CD4-positive, CD25-positive, alpha-beta regulatory T cell (primary cell): Measurements from ENCODE around the gene ZNG1C. TPM values are rescaled to one million over a fixed set of nuclear protein-coding genes. Genes with fewer than 3 reads are reported as not detected.
"Not testable (repeated sequence)": the region's sequence is repeated elsewhere in the genome, so short reads cannot be mapped to it uniquely, and the experiment has no call there.

Experiments used
- ATAC-seq, 2 donors: fragments of 150-1000 bp; cut with Tn5 transposase; one replicate each; pipeline ENCODE4 v1.10.0; 2021; ENCODE audit warnings: low read depth in 2 of 2, moderate number of reproducible peaks in 2 of 2, moderate library complexity in 1 of 2
- DNase-seq, 3 donors: peaks; one replicate each; pipeline versions ENCODE4 v3.0.0 to v3.0.0-alpha.2; 2012 to 2022; ENCODE audit warnings: mixed read lengths in 1 of 3
- H3K27ac ChIP-seq: one replicate; pipeline ENCODE4 v1.7.0; 2013; ENCODE audit warnings: mild to moderate bottlenecking, low read length; ENCODE audit not compliant: insufficient read depth, poor library complexity, severe bottlenecking
- H3K27me3 ChIP-seq: one replicate; pipeline ENCODE4 v1.7.0; 2013; ENCODE audit warnings: low read length; ENCODE audit not compliant: control insufficient read depth, insufficient read depth
- H3K36me3 ChIP-seq: one replicate; pipeline ENCODE4 v1.7.0; 2013; ENCODE audit warnings: mild to moderate bottlenecking, low read length, moderate library complexity; ENCODE audit not compliant: control insufficient read depth, insufficient read depth
- H3K4me1 ChIP-seq: 2 replicates; pipeline ENCODE4 v1.7.0; 2013; ENCODE audit warnings: mild to moderate bottlenecking, low read length; ENCODE audit not compliant: insufficient read depth, control insufficient read depth, poor library complexity, severe bottlenecking
- H3K4me3 ChIP-seq: one replicate; pipeline ENCODE4 v1.7.0; 2013; ENCODE audit warnings: low read depth, mild to moderate bottlenecking, low read length, moderate library complexity
- H3K9me3 ChIP-seq, 2 experiments: 1 replicate in 1 of 2; 2 replicates in 1 of 2; pipeline ENCODE4 v1.7.0; 2013; ENCODE audit warnings: low read length in 2 of 2, mild to moderate bottlenecking in 1 of 2, moderate library complexity in 1 of 2; ENCODE audit not compliant: control insufficient read depth in 2 of 2
- H3K27ac Mint-ChIP-seq, 3 donors: one replicate each; pipeline ENCODE4 v1.8.0; 2020 to 2022; ENCODE audit warnings: mild to moderate bottlenecking in 3 of 3, mixed read lengths in 3 of 3, moderate library complexity in 2 of 3
- H3K27me3 Mint-ChIP-seq: one replicate; pipeline ENCODE4 v1.8.0; 2022; ENCODE audit warnings: mild to moderate bottlenecking, mixed read lengths
- H3K36me3 Mint-ChIP-seq: one replicate; pipeline ENCODE4 v1.8.0; 2020; ENCODE audit warnings: mixed read lengths
- H3K4me1 Mint-ChIP-seq, 4 donors: one replicate each; pipeline ENCODE4 v1.8.0; 2020 to 2022; ENCODE audit warnings: mixed read lengths in 4 of 4, mild to moderate bottlenecking in 1 of 4
- H3K4me3 Mint-ChIP-seq, 4 donors: one replicate each; pipeline ENCODE4 v1.8.0; 2020 to 2022; ENCODE audit warnings: mild to moderate bottlenecking in 4 of 4, mixed read lengths in 4 of 4, moderate library complexity in 3 of 4
- H3K9me3 Mint-ChIP-seq, 7 donors: one replicate each; pipeline ENCODE4 v1.8.0; 2020 to 2022; ENCODE audit warnings: mixed read lengths in 7 of 7, mild to moderate bottlenecking in 3 of 7, moderate library complexity in 2 of 7
- polyA plus RNA-seq, 4 donors: library from polyadenylated mRNA; unstranded; fragments of 300-500 nt; fragmentation: Illumina TruSeq; gene quantifications; one replicate each; pipeline ENCODE4 v1.2.3, GENCODE V29; 2021
- total RNA-seq: library from RNA; stranded (reverse); gene quantifications from one replicate; pipeline ENCODE4 v1.2.3, GENCODE V29; 2022

Gene ZNG1C
- 24.0 TPM for total RNA-seq
- polyA plus RNA-seq, result 10 to 100 TPM; 14.2 to 33.8 (median 16.4) TPM

DNA sequence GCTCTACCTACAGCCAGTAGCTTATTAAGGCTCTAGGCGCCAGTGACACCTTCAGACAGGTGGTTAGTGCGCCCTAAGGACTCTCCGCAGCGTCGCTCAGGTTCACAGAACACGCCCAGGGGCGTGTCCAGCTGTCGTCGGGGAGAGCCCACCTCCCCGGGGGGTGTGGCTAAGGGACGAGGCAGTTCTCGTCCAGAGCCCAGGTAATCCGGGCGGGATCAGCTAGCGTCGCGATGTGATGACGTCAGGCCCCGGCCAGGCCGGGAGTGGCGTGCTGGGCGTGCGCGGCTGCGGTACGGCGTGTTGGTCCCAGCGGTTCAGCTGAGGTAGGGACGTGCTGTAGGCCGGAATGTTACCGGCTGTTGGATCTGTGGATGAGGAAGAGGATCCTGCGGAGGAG, at the start of gene ZNG1C:
Gene ZNG1C, plus strand, starts transcription at position 301 of the 400 bp plus-strand sequence. Its CDS starts 49 bp downstream, at position 350.
- not testable (repeated sequence) for H3K9me3 Mint-ChIP-seq, H3K4me1 ChIP-seq, H3K9me3 ChIP-seq, H3K27me3 Mint-ChIP-seq, H3K36me3 Mint-ChIP-seq, H3K27ac ChIP-seq, H3K4me3 Mint-ChIP-seq, DNase-seq, H3K4me3 ChIP-seq, H3K36me3 ChIP-seq, H3K27me3 ChIP-seq, ATAC-seq, H3K4me1 Mint-ChIP-seq, H3K27ac Mint-ChIP-seq

DNA sequence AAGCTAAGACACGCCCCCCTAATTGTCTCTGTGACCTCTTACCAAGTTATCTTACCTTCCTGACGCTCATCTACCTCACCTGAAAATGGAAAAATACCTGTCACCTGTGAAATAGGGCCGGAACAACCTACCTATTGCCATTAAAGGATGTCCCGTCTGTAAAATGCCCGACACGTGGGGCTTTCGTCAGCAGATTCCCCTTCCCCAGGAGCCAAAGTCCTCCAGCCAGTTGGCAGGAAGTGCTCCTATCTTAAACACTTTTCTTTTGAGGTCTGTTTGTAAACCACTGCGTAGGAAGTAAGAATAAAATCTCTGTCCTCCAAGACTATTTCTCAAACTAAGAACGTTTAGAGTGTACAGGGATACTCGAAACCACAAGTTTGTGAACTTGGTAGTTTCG, 654 bp downstream of the ZNG1C start:
- not testable (repeated sequence) for H3K36me3 ChIP-seq, ATAC-seq, H3K4me3 Mint-ChIP-seq, H3K9me3 ChIP-seq, H3K4me1 Mint-ChIP-seq, H3K27ac Mint-ChIP-seq, H3K27me3 ChIP-seq, DNase-seq, H3K9me3 Mint-ChIP-seq, H3K27ac ChIP-seq, H3K27me3 Mint-ChIP-seq, H3K4me1 ChIP-seq, H3K4me3 ChIP-seq, H3K36me3 Mint-ChIP-seq

DNA sequence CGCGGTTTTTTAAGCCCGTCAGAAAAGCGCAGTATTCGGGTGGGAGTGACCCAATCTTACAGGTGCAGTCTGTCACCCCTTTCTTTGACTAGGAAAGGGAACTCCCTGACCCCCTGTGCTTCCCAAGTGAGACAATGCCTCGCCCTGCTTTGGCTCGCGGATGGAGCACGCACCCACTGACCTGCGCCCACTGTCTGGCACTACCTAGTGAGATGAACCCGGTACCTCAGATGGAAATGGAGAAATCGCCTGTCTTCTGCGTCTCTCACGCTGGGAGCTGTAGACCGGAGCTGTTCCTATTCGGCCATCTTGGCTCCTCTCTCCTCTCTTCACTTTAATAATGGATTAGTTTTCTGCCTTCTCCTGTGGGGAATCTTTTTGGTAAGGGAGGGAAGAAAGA, 39.3 kb downstream of the ZNG1C start:
- not testable (repeated sequence) for H3K27ac ChIP-seq, H3K4me3 Mint-ChIP-seq, DNase-seq, H3K4me1 ChIP-seq, H3K36me3 ChIP-seq, H3K4me3 ChIP-seq, H3K9me3 ChIP-seq, H3K27me3 Mint-ChIP-seq, H3K9me3 Mint-ChIP-seq, H3K27me3 ChIP-seq, H3K36me3 Mint-ChIP-seq, H3K27ac Mint-ChIP-seq, ATAC-seq, H3K4me1 Mint-ChIP-seq

DNA sequence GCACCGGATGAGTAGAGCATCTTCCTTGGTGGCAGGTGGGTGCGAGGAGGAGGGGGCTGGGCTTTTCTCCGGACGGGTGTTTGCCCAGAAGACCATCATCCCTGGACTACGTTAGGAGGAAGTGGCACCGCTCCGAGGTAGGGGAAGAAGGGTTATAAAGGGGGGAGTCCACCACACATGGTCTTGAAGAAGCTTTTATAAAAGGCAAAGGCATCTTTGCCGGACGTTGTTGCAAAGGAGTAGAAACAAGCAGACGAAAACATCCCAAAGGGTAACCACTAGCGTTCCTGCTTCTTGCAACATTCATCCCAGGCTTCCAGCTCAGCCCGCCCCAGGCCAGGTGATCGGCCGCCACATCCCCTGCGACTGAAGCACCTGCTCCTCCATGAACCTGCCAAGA, 60.8 kb downstream of the ZNG1C start, which contains the start of gene FOXD4L3:
Gene FOXD4L3, plus strand, starts transcription at position 301 of the 400 bp plus-strand sequence. Its CDS starts 85 bp downstream, at position 386.
- DNase-seq, H3K36me3 ChIP-seq, H3K4me1 ChIP-seq, H3K4me3 ChIP-seq, H3K27me3 ChIP-seq, H3K9me3 Mint-ChIP-seq, H3K4me3 Mint-ChIP-seq, H3K27ac Mint-ChIP-seq, H3K36me3 Mint-ChIP-seq, H3K9me3 ChIP-seq, ATAC-seq, H3K27me3 Mint-ChIP-seq, H3K27ac ChIP-seq, H3K4me1 Mint-ChIP-seq: not testable (repeated sequence)

DNA sequence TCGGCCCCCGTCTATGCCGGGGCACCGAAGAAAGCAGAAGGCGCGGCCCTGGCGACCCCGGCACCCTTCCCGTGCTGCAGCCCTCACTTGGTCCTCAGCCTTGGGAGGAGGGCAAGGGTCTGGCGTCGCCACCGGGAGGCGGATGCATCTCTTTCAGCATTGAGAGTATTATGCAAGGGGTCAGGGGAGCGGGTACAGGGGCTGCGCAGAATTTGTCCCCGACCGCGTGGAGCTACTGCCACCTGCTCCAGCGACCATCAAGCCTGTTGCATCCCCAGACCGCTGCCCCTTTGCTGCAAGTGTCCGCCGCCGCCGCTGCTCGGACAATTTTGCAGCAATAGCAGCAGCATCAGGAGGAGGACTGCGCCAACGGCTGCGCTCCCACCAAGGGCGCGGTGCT, 62.0 kb downstream of the ZNG1C start:
- not testable (repeated sequence) for H3K4me1 Mint-ChIP-seq, H3K36me3 Mint-ChIP-seq, H3K4me3 Mint-ChIP-seq, H3K4me1 ChIP-seq, H3K9me3 Mint-ChIP-seq, H3K27ac ChIP-seq, H3K4me3 ChIP-seq, H3K27ac Mint-ChIP-seq, H3K9me3 ChIP-seq, ATAC-seq, DNase-seq, H3K27me3 ChIP-seq, H3K36me3 ChIP-seq, H3K27me3 Mint-ChIP-seq

DNA sequence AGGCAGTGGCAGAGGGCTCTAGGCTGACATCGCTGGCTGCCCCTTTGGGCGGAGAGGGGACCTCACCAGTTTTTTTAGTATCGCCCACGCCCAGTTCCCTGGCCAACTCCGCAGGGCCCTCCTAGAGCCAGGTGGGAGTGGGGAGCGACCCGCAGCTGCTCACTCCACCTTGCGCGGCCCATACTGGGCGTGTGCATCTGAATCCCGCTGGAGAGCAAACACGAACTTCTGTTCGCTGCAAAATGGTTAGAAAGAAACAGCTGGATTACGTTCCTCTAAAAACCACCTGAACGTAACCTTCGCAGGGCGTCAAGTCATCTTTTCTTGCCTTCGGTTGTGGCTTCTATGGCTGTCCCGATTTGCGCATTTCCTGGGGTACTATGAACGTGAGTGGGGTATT, 62.4 kb downstream of the ZNG1C start:
- not testable (repeated sequence) for H3K27ac ChIP-seq, H3K27me3 ChIP-seq, H3K9me3 Mint-ChIP-seq, H3K9me3 ChIP-seq, H3K4me3 ChIP-seq, ATAC-seq, H3K27ac Mint-ChIP-seq, H3K36me3 Mint-ChIP-seq, H3K27me3 Mint-ChIP-seq, H3K4me1 Mint-ChIP-seq, DNase-seq, H3K4me3 Mint-ChIP-seq, H3K4me1 ChIP-seq, H3K36me3 ChIP-seq

DNA sequence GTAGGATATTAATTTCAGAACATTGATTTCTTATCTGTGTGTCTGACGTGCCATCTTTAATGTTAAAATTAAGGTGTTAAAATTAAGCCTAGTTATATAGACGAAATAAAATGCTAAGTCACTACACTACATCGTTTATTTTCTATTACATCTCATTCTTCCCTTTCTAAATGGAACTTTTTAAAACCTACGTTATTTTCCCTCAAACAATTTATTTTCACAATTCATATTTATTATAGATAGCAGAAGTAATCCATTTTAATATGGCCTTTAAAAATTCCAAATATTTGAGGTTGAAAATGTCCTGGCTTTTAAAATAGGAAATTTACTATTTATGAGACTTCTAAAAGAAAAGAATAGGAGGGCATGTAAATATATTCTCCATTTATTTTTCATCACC, 63.0 kb downstream of the ZNG1C start:
- not testable (repeated sequence) for H3K4me1 Mint-ChIP-seq, H3K36me3 Mint-ChIP-seq, H3K4me3 ChIP-seq, H3K27ac Mint-ChIP-seq, H3K9me3 Mint-ChIP-seq, H3K27ac ChIP-seq, H3K4me1 ChIP-seq, H3K9me3 ChIP-seq, H3K36me3 ChIP-seq, DNase-seq, ATAC-seq, H3K27me3 Mint-ChIP-seq, H3K27me3 ChIP-seq, H3K4me3 Mint-ChIP-seq

DNA sequence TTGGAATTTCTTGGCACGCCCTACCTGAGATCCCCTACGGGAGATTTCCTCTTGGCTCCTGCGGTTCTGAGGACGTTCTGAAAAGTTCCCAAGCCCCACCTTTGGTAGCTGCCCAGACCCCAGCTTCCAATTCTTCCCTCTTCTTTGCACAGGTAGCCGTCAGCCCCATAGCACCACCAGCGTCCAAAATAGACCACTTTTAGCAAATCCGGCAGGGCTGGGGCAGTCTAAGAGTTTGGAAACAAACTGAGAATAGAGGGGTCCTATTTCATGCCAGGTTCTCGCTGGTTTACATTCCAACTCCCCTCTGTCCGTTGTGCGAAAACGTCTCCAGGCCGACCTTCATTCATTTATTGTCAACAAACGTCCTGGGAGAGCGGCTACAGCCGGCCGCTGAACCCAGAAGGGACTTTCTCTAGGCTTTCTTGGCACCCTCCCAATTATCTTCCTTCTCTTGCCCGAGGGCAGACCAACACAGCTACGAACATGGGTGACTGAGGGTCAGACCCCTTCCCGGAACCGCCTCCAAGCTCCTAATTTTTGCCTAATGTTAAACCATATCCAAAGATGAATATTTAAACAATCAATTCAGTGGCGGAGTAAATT, 64.0 kb downstream of the ZNG1C start:
- not testable (repeated sequence) for H3K27me3 ChIP-seq, ATAC-seq, H3K36me3 Mint-ChIP-seq

More for the DNA sequence above, 64.0 kb downstream of the ZNG1C start:
- not testable (repeated sequence) for H3K9me3 ChIP-seq, H3K4me1 ChIP-seq, H3K4me3 ChIP-seq, H3K27ac ChIP-seq, H3K36me3 ChIP-seq, H3K4me1 Mint-ChIP-seq, H3K9me3 Mint-ChIP-seq, DNase-seq, H3K4me3 Mint-ChIP-seq, H3K27ac Mint-ChIP-seq, H3K27me3 Mint-ChIP-seq
